Stimulated activated CD4-positive, alpha-beta T cell treated with anti-CD3 and anti-CD28 coated beads, Interleukin-4, amount 100 ng/mL, for 4 hours (primary cell): Measurements from ENCODE around the gene SETD2.
"Not testable (repeated sequence)": the region's sequence is repeated elsewhere in the genome, so short reads cannot be mapped to it uniquely, and the experiment has no call there.

Experiments
- DNase-seq, 2 experiments: peaks; one replicate each; pipeline ENCODE4 v3.0.0-alpha.2; 2020

SETD2 gene, protein sequence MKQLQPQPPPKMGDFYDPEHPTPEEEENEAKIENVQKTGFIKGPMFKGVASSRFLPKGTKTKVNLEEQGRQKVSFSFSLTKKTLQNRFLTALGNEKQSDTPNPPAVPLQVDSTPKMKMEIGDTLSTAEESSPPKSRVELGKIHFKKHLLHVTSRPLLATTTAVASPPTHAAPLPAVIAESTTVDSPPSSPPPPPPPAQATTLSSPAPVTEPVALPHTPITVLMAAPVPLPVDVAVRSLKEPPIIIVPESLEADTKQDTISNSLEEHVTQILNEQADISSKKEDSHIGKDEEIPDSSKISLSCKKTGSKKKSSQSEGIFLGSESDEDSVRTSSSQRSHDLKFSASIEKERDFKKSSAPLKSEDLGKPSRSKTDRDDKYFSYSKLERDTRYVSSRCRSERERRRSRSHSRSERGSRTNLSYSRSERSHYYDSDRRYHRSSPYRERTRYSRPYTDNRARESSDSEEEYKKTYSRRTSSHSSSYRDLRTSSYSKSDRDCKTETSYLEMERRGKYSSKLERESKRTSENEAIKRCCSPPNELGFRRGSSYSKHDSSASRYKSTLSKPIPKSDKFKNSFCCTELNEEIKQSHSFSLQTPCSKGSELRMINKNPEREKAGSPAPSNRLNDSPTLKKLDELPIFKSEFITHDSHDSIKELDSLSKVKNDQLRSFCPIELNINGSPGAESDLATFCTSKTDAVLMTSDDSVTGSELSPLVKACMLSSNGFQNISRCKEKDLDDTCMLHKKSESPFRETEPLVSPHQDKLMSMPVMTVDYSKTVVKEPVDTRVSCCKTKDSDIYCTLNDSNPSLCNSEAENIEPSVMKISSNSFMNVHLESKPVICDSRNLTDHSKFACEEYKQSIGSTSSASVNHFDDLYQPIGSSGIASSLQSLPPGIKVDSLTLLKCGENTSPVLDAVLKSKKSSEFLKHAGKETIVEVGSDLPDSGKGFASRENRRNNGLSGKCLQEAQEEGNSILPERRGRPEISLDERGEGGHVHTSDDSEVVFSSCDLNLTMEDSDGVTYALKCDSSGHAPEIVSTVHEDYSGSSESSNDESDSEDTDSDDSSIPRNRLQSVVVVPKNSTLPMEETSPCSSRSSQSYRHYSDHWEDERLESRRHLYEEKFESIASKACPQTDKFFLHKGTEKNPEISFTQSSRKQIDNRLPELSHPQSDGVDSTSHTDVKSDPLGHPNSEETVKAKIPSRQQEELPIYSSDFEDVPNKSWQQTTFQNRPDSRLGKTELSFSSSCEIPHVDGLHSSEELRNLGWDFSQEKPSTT (N-terminal part only)

DNA sequence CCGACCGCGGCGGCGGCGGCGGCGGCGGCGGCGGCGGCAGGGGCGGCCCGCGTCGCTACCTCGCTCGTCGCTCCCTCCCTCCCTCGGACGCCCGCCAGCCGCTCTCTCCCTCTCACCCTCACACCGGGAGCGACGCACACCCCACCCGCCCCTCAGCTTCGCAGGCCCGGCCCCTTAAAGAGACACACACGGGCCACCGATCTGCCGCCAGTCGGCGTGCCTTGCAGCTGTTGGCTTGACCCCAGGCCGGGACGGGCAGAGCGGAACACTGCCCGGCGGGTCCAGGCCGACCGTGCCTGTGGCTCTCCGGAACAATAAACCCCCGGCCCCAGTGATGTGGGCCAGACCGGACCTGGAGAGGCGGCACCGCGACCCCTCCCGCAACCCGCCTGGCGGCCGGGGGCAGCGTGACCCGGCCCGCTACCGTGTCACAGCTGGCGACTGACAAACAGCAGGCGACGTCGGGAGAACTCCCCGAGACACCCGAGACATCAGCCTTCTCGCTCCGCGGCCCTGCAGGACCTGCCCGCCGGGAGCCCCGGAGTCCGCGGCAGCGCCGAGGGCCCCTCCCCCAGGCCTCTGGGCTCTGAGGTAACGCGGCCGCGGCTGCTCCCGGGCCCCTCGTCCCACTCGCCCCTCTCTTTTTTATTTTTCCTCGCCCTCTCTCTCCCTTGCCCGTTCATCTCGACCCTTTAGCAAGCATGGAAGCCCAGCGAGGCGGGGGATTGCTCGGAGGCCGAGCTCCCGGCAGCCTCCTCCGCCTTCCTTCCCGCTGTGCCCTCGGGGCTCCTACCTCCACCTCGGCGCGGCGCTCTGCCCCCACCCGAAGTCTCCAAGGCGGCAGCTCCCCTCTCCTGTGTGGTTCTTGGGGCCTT is at the start of gene SETD2:
SETD2 (minus strand) TSS at position 107 of the 875 bp plus-strand sequence. CDS start 189 bp downstream, outside the sequence.
- DNase-seq = peak; percentile 82

DNA sequence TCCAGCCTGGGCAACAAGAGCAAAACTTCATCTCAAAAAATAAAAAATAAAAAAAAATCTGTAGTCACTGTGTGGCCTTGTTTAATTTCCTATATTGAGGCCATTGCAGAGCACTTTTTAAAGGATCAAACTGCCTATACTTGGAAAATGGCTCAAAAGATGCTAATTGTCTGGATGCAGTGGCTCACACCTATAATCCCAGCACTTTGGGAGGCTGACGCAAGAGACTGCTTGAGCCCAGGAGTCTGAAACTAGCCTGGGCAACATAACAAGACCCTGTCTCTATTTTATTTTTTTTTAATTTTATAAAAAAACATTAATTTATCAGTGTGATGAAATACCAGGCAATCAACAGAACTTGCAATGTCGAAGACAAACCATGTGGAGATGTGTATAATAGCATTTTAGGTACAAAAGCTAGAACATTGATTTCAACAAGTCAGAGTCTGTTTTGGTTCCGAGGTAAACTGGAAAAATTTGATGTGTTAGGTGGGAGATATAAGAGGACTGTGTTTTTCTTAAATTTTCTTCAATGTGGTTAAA is 47.0 kb upstream of the SETD2 start:
- no peak for DNase-seq

DNA sequence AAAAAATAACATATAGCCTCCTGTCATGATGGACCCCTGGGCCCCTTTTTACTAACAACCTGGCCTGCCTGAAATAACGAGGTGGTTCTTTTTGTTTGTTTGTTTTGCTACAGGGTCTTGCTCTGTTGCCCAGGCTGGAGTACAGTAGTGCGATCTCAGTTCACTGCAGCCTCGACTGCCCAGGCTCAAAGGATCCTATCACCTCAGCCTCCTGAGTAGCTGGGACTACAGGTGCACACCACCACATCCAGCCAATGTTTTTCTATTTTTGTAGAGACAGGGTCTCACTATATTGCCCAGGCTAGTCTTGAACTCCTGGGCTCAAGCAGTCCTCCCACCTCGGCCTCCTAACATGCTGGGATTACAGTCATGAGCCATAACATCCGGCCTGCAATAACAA is 42.1 kb upstream of the SETD2 start:
- DNase-seq = not testable (repeated sequence)

DNA sequence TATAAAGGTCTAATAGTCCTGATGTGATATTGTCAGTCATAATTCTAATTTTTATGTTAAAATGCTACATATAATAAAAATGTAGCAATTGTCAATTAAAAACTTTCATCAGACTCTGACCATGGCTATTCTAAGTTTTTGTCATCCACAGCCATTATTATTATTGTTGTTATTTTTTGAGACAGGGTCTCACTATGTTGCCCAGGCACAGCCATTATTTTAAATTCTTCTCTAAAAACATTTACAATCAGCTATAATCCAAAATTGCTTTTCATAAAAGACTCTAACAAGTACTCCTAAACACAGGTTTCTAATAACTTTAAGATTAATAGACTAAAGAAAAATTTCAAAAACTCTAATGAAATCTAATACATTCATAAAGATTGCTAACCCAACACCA is 41.0 kb upstream of the SETD2 start:
- DNase-seq = no peak

DNA sequence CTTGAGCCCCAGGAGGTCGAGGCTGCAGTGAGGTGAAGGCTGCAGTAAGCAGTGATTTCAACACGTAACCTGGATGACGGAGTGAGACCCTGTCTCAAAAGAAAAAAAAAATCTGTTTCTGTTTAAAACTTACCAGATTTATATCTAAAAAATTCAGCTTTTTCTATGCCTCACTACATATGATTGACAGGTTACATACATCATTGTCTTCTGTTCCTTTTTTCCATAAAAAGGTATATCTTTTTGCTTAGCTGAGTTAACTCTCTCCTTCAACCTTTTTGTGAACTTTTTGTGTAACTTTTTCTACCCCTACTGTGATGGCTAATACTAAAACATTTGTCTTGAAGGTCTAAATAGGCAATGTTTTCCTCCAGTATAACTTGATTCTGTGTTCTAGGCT is 38.6 kb upstream of the SETD2 start:
- no peak for DNase-seq

DNA sequence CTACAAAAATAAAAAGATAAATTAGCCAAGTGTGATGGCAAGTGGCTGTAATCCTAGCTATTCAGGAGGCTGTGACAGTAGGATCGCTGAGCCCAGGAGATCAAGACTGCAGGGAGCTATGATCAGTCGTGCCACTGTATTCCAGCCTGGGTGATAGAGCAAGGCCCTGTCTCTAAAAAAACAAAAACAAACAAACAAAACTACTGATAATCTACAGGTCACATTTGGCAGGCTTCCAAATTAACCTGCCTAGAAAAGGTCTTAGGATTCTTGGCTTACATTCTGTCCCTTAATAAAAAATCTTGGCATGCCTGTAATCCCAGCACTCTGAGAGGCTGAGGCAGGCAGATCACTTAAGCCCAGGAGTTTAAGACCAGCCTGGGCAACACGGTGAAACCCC is 33.4 kb upstream of the SETD2 start:
- no peak for DNase-seq

DNA sequence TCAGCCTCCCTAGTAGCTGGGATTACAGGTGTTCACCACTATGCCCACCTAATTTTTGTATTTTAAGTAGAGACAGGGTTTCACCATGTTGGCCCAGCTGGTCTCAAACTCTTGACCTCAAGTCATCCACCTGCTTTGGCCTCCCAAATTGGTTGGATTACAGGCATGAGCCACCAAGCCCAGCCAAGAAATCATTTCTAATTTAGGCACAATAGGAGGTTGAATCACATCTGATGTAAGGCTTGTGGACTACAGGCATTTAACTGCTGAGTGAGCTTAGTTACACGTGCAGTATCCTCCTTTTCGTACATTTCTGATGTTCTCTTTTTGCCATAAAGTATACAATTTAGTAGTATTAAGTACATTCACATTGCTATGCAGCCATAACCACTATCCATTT is 31.1 kb upstream of the SETD2 start:
- DNase-seq = no peak

DNA sequence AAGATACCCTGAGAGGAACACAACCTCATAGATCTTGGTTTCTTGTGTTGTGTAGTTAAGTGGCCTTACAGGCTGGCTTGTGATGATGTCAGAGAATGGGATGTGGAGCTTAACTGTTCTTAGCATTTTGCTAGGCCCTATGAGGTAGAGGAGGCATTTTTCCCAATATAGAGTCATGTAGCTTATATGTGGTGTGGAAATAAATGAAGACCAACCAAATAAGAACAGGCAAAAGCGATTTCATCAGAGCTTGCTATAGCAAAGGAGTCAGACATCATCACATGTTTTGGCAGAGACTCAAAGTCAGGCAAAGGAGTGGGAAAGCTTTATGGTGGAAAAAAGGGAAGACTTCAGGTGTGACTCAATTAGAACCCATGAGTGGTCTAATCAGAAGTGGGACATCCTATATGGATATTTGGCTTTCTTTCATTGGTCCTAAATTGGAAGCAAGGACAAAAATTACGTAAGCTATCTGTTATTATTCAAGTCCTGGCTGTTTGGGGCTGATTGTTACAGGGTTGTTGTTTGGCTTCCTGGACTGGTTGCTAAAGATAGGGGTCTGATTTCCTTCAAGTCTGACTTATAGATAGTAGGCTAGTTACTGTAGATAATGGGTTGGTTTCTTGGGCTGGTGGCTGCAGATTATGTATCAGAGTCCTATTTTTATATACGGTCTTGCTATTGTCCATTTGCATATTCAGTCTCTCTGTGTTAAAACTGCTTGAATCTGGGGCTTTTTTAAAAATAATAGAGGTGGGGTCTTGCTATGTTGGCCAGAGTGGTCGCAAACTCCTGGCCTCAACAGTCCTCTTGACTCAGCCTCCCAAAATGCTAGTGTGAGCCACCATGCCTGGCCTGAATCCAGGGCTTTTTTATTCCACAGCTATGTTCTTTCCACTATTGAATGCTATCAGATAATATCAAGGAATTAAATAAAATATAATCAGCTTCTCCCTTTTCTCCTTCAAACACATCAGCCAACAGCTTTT is 30.3 kb upstream of the SETD2 start:
- no peak for DNase-seq

DNA sequence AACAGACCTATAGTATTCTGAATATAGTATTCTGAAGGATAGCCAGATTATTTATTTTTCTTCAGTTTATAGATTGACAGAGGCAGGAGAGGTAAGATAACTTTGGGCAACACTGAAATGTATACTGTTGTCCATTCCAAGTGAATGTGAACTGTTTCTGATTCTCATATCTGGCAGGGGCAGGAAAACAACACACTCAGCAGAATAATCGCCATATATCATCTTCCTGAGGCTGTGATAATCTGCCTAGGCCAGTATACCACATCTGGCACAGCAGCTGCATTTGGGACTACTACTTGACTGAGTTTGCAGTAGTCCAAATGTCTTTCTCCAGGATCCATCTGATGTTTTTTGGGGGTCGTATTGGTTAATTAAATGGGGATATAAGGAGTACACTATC is 22.4 kb upstream of the SETD2 start:
- DNase-seq = no peak

DNA sequence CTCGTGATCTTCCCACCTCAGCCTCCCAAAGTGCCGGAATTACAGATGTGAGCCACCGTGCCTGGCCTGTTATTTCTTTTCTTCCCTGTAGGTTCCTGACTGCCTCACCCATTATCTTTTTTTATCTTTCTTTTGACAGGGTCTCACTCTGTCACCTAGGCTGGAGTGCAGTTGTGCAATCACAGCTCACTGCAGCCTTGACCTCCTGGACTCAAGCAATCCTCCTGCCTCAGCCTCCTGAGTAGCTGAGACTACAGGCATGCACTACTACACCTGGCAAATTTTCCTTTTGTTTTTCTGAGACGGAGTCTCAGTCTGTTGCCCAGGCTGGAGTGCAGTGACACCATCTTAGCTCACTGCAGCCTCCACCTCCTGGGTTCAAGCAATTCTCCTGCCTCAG is 17.8 kb upstream of the SETD2 start:
- DNase-seq = not testable (repeated sequence)

DNA sequence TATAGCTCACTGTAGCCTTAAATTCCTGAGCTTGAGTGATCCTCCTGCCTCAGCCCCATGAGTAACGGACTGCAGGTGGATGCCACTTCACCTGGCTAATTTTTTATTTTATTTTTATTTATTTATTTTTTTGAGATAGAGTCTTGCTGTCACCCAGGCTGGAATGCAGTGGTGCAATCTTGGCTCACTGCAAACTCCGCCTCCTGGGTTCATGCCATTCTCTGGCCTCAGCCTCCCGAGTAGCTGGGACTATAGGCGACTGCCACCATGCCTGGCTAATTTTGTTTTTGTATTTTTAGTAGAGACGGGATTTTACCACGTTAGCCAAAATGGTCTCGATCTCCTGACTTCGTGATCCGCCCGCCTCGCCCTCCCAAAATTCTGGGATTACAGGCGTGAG is 16.1 kb upstream of the SETD2 start:
- not testable (repeated sequence) for DNase-seq

DNA sequence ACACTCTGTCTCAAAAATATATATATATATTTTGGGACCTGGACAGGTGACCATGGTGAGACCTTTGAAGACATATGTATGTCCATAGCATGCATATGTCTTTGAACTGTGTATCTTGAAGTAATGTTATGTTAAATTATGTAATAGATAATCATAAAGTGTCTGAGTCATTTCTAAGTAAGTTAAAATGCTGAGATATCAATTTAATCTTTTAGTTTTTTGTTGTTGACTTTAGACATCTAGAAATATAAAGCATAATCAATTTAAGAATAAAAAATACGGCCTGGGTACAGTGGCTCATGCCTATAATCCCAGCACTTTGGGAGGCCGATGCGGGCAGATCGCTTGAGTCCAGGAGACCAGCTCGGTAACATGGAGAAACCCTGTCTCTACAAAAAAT is 12.7 kb upstream of the SETD2 start:
- DNase-seq = no peak

DNA sequence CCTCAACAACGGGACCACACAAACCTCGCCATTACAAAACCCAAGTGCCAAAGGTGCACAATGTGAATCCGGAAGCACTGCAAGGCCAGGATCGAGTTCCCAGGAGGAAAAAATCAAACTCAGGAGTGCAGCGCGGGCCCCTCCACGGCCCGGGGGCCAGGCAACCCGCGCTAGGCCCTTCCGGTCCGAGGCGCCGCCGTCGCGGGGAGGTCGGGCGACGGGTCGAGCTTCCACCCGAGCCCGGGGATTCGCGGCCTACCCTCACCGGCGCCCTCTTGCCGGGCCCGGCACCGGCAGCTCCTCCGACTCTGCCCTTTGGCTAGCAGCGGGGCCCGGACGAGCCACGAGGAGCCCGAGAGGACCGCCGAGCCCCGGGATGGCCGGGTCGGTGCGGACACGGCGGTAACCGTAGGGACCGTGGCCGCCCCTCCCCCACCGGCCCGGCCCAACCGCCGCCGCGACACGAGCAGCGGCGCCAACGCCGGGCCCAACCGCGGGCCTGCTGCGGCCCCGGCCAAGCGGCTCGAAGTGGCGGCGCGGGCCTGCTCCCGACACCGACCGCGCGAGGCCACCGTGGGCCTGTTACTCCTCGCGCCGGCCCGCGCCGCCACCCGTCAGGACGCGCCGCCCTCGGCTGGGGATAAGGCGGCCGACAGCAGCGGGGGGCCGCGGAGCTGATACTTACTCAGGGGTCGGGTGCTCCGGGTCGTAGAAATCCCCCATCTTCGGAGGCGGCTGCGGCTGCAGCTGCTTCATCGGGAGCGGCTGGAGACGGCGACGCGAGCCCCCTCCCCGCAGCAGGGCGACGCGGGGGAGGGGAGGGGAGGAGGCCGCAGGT is 525 bp downstream of the SETD2 start:
- DNase-seq = peak; percentile 28 to 56

DNA sequence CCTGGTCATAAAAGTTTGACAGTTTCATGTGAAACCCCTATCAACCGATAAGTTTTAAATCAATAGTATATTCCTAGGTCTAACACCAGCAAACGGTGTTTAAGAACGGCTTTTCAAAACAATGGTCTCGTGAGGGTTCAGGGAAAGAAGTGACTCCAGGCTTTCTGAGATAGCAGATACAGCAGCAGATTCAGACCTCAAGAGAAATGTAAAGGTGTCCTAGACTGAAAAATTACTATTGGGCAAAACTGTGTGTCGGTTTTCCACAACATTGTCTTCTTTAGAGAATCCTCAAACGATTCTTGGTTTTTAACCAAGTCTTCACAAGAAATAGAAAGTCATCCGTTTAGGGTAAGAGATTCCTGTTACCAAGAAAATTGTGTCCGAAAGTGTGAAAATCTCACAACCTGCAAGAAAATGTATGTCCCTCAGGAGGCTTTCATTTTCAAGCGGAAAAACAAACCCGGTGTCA is 1.2 kb downstream of the SETD2 start:
- DNase-seq = no peak

DNA sequence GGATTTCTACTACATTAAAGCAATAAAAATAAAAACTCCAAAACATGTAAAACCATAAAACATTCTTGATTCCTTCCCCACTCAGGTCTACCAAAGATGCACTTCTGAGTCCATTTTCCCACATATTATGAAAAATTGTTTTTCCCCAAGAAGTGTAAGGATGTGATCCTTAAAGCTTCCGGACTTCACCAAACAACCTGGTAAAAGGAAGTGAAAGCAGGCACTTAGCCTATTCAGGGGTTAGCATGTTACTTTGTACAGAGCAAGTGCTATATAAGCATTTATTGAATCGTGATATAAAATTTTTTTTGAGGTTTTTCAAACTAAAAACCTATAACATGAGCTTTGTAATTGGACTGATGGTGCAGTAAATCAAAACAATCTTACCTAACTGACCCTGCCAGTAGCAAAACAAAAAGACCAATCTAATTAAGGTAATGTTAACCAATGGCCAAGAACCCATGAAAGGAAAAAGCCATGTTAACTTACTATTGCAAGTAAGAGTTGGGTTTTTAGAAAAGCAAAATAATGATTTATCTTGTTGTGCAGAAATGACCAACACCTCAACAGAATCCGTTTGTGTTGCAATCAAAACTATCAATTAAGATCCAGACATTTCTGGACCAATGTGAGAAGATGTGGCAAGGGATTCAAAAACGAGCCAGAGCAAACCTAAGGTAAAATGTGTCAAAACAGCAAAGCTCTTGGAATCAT is 1.8 kb downstream of the SETD2 start:
- DNase-seq = no peak

DNA sequence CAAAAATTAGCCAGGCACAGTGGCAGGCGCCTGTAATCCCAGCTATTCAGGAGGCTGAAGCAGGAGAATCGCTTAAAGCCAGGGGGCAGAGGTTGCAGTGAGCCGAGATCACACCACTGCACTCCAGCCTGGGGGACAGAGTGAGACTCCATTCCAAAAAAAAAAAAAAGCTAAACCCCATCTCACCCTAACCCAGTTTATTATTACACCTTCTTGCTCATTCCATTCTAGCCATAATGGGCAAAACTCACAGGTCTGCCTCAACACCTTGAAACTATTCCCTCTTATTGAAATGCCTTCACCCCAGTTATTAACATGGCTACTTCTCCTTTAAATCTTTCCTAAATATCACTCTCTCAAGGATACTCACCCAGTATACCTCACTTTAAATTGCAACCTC is 4.1 kb downstream of the SETD2 start:
- DNase-seq = no peak

DNA sequence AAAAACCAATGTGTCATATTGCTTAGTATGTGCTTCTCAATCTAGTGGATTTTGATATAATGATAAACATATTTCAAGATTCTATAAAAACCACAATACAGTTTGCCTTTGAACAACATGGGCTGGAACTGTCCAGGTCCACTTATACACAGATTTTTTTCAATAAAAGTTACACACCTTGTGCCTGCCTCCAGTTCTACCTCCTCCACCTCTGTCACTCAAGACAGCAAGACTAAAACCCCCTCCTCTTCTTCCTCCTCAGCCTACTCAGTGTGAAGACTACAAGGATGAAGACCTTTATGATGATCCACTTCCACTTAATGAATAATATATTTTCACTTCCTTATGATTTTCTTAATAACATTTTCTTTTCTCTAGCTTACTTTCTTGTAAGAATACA is 5.7 kb downstream of the SETD2 start:
- DNase-seq = no peak

DNA sequence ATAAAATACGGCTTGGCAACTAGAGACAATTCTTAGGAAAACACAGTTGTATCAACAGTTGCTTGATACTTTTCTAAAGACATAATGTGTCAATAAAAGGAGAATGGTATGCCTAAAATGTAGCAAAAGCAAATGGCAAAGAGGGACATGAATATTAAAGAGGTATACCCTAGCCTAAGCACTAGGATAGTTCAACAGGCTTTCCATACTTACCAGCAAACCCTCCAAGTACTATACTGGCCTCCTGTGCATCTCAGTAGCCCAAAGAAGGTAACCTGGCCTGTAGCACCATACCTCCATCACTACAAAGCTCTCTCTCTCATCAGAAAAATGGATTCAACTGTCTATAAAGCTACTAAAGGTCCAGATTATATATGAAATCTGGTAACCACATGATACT is 7.5 kb downstream of the SETD2 start:
- no peak for DNase-seq

DNA sequence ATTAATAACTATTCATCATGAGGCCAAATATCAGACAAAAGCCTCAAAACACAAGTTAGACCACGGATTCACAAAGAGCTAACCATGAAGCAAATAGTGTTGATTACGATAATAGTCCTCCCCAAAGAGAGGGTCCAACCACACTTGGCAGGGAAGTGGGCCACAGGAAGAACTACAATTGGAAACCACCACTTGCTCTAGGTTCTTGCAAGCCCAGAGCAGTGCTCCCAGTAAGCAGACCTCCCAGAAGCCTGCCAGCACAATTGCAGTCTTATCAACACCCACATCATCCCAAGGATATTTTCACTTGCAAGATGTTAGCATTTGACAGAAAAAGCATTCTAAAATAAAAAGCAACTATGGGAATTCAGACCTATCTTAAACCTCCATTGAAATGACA is 11.3 kb downstream of the SETD2 start:
- no peak for DNase-seq
